ENCODE results near the gene PRRC2A. TPM values are rescaled to one million over a fixed set of nuclear protein-coding genes. Genes with fewer than 3 reads are reported as not detected.

Gene PRRC2A
- total and polyA plus RNA-seq, 9 donors: 51.3 to 175 (median 151) TPM

- Histone ChIP-seq H3K36me3 (ENCODE audit: control insufficient read depth, insufficient read depth, low read length) (peaks cover 66% of the 10 kb centered on the region), H3K9me3 (replicated peaks; ENCODE audit: control insufficient read depth, low read depth, low read length) (no peaks in the 10 kb centered on the region), H3K27me3 (ENCODE audit: control insufficient read depth, insufficient read depth, low read length) (no peaks in the 10 kb centered on the region), H3K4me1 (ENCODE audit: control insufficient read depth, insufficient read depth, low read length) (peaks cover 10% of the 10 kb centered on the region), H3K4me3 (ENCODE audit: low read length) (no peak overlapping the region), H3K27ac (ENCODE audit: low read length) (no peak overlapping the region)
- no CpG with 5 or more reads among the region's 10 CpGs for WGBS (ENCODE audit: insufficient coverage)
- no peak for DNase-seq
Observed at GRCh38 chr6:31624070-31624469, 3.6 kb downstream of the PRRC2A start.

DNA sequence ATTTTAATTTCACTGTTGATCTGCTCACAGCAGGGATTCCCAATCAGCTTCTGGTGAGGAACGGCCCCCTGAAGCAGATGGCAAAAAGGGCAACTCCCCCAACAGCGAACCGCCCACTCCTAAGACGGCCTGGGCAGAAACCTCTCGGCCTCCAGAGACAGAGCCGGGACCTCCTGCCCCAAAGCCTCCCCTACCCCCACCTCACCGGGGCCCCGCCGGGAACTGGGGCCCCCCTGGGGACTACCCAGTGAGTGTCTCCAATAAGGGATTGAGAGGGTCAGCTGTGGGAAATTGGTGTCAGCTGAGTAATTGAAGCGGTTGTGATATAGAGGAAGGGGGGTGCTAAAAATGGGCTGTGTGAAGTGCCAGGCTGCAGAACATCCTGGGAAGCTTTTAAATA is 6.4 kb downstream of the PRRC2A start:
- no peak for DNase-seq
- 89% methylated on average over 1 of the region's 10 CpGs for WGBS (ENCODE audit: insufficient coverage)
- Histone ChIP-seq H3K4me1 (ENCODE audit: control insufficient read depth, insufficient read depth, low read length) (peaks cover 6% of the 10 kb centered on the region), H3K4me3 (ENCODE audit: low read length) (no peak overlapping the region), H3K9me3 (replicated peaks; ENCODE audit: control insufficient read depth, low read depth, low read length) (no peaks in the 10 kb centered on the region), H3K27ac (ENCODE audit: low read length) (no peak overlapping the region), H3K36me3 (ENCODE audit: control insufficient read depth, insufficient read depth, low read length) (peaks cover 95% of the 10 kb centered on the region), H3K27me3 (ENCODE audit: control insufficient read depth, insufficient read depth, low read length) (no peaks in the 10 kb centered on the region)

GRCh38 chr6:31627690-31628287 is 7.3 kb downstream of the PRRC2A start:
- H3K4me1 ChIP-seq (ENCODE audit: control insufficient read depth, insufficient read depth, low read length): no peaks in the 10 kb centered on the region
- WGBS (ENCODE audit: insufficient coverage): 97% methylated on average over 16 of the region's 19 CpGs
- H3K9me3 ChIP-seq (replicated peaks; ENCODE audit: control insufficient read depth, low read depth, low read length): no peaks in the 10 kb centered on the region
- H3K36me3 ChIP-seq (ENCODE audit: control insufficient read depth, insufficient read depth, low read length): peaks cover 98% of the 10 kb centered on the region
- H3K4me3 ChIP-seq (ENCODE audit: low read length): no peak overlapping the region
- no peaks in the 10 kb centered on the region for H3K27me3 ChIP-seq (ENCODE audit: control insufficient read depth, insufficient read depth, low read length)
- DNase-seq: no peak
- no peak overlapping the region for H3K27ac ChIP-seq (ENCODE audit: low read length)

DNA sequence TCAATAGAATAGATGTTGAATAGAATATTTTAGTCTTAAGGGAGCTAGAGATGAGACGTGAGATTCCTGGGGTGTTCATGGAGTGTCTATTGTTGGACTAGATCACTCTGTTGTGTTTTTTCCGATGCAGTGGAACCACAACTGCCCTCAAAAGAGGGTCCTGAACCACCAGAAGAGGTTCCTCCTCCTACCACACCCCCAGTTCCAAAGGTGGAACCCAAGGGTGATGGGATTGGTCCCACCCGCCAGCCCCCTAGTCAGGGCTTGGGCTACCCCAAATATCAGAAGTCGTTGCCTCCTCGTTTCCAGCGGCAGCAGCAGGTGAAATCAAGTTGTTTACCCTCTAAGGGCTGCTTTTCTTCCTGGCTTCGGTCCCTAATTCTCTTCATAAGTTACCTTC is 8.5 kb downstream of the PRRC2A start:
- DNase-seq: no peak
- Histone ChIP-seq H3K4me1 (ENCODE audit: control insufficient read depth, insufficient read depth, low read length) (no peaks in the 10 kb centered on the region), H3K4me3 (ENCODE audit: low read length) (no peak overlapping the region), H3K27ac (ENCODE audit: low read length) (no peak overlapping the region), H3K27me3 (ENCODE audit: control insufficient read depth, insufficient read depth, low read length) (no peaks in the 10 kb centered on the region), H3K9me3 (replicated peaks; ENCODE audit: control insufficient read depth, low read depth, low read length) (no peaks in the 10 kb centered on the region), H3K36me3 (ENCODE audit: control insufficient read depth, insufficient read depth, low read length) (peaks cover 100% of the 10 kb centered on the region)
- WGBS (ENCODE audit: insufficient coverage): 91% methylated on average over 7 of the region's 7 CpGs

DNA sequence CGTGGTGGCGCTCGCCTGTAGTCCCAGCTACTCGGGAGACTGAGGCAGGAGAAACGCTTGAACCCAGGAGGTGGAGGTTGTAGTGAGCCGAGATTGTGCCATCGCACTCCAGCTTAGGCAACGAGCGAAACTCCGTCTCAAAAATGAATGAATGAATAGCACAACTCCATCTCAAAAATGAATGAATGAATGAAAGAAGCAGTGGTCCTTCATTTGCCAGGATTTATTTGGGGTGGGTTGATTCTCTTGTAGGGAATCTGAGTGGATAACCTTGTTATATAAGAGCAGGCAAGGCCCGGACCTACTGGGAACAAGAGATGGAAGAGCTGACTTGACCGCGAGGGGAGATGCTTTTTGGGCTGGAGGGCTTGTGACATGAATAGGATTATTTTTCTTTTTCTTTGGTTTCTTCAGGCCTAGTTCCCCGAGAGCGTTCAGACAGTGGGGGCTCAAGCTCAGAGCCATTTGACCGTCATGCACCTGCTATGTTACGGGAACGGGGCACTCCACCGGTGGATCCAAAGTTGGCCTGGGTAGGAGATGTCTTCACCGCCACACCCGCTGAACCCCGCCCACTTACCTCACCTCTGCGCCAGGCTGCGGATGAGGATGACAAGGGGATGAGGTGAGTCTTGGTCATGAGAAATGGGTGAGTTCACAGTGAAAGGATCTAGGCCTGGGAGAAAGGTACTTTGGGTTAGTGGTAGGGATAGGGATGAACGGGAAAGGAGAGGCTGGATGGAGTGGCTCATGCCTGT is 9.8 kb downstream of the PRRC2A start:
- Histone ChIP-seq H3K36me3 (ENCODE audit: control insufficient read depth, insufficient read depth, low read length) (peaks cover 100% of the 10 kb centered on the region), H3K4me1 (ENCODE audit: control insufficient read depth, insufficient read depth, low read length) (no peaks in the 10 kb centered on the region), H3K4me3 (ENCODE audit: low read length) (no peak overlapping the region), H3K27me3 (ENCODE audit: control insufficient read depth, insufficient read depth, low read length) (no peaks in the 10 kb centered on the region), H3K27ac (ENCODE audit: low read length) (no peak overlapping the region), H3K9me3 (replicated peaks; ENCODE audit: control insufficient read depth, low read depth, low read length) (no peaks in the 10 kb centered on the region)
- DNase-seq: no peak
- 90% methylated on average over 8 of the region's 25 CpGs for WGBS (ENCODE audit: insufficient coverage)

DNA sequence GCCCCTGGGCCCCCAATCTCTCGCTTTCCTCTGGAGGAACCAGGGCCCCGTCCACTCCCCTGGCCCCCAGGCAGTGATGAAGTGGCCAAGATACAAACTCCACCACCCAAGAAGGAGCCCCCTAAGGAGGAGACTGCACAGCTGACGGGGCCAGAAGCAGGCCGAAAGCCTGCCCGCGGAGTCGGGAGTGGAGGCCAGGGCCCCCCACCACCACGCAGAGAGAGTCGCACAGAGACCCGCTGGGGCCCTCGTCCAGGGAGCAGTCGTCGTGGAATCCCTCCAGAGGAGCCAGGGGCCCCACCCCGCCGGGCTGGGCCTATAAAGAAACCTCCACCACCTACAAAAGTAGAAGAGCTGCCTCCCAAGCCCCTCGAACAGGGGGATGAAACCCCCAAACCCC is 10.7 kb downstream of the PRRC2A start:
- Histone ChIP-seq H3K27me3 (ENCODE audit: control insufficient read depth, insufficient read depth, low read length) (no peaks in the 10 kb centered on the region), H3K4me1 (ENCODE audit: control insufficient read depth, insufficient read depth, low read length) (no peaks in the 10 kb centered on the region), H3K27ac (ENCODE audit: low read length) (no peak overlapping the region), H3K36me3 (ENCODE audit: control insufficient read depth, insufficient read depth, low read length) (peaks cover 100% of the 10 kb centered on the region), H3K4me3 (ENCODE audit: low read length) (no peak overlapping the region), H3K9me3 (replicated peaks; ENCODE audit: control insufficient read depth, low read depth, low read length) (no peaks in the 10 kb centered on the region)
- 52% methylated on average over 12 of the region's 16 CpGs for WGBS (ENCODE audit: insufficient coverage)
- DNase-seq: no peak

- peaks cover 2% of the 10 kb centered on the region for H3K4me1 ChIP-seq (ENCODE audit: control insufficient read depth, insufficient read depth, low read length)
- 75% methylated on average over 21 of the region's 32 CpGs for WGBS (ENCODE audit: insufficient coverage)
- DNase-seq: no peak
- H3K4me3 ChIP-seq (ENCODE audit: low read length): no peak overlapping the region
- peaks cover 100% of the 10 kb centered on the region for H3K36me3 ChIP-seq (ENCODE audit: control insufficient read depth, insufficient read depth, low read length)
- H3K9me3 ChIP-seq (replicated peaks; ENCODE audit: control insufficient read depth, low read depth, low read length): no peaks in the 10 kb centered on the region
- no peaks in the 10 kb centered on the region for H3K27me3 ChIP-seq (ENCODE audit: control insufficient read depth, insufficient read depth, low read length)
- no peak overlapping the region for H3K27ac ChIP-seq (ENCODE audit: low read length)
Observed at GRCh38 chr6:31631681-31632278, 11.3 kb downstream of the PRRC2A start.

- Histone ChIP-seq H3K9me3 (replicated peaks; ENCODE audit: control insufficient read depth, low read depth, low read length) (no peaks in the 10 kb centered on the region), H3K36me3 (ENCODE audit: control insufficient read depth, insufficient read depth, low read length) (peaks cover 100% of the 10 kb centered on the region), H3K4me1 (ENCODE audit: control insufficient read depth, insufficient read depth, low read length) (peaks cover 8% of the 10 kb centered on the region), H3K4me3 (ENCODE audit: low read length) (no peak overlapping the region), H3K27ac (ENCODE audit: low read length) (no peak overlapping the region), H3K27me3 (ENCODE audit: control insufficient read depth, insufficient read depth, low read length) (no peaks in the 10 kb centered on the region)
- WGBS (ENCODE audit: insufficient coverage): 85% methylated on average over 20 of the region's 26 CpGs
- DNase-seq: no peak
Observed at GRCh38 chr6:31632279-31632946, 11.9 kb downstream of the PRRC2A start.

DNA sequence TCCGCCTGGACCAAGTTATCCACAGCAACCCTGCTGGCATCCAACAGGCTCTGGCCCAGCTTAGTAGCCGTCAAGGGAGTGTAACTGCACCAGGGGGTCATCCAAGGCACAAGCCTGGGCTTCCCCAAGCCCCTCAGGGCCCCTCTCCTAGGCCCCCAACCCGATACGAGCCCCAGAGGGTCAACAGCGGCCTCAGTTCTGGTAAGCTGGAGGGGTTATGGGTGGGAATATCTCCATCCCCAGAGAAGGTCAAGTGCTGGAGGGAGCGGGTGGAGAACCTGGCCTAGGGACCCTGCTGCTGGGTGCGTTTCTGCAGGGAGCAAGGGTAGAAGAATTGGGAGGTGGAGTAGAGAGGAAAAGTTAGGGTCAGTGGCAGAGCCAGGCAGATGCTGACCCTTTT is 12.9 kb downstream of the PRRC2A start:
- no peaks in the 10 kb centered on the region for H3K9me3 ChIP-seq (replicated peaks; ENCODE audit: control insufficient read depth, low read depth, low read length)
- whole genome bisulfite sequencing (ENCODE audit: insufficient coverage): 86% methylated on average over 1 of the region's 7 CpGs
- peaks cover 8% of the 10 kb centered on the region for H3K4me1 ChIP-seq (ENCODE audit: control insufficient read depth, insufficient read depth, low read length)
- no peak overlapping the region for H3K27ac ChIP-seq (ENCODE audit: low read length)
- H3K4me3 ChIP-seq (ENCODE audit: low read length): no peak overlapping the region
- no peaks in the 10 kb centered on the region for H3K27me3 ChIP-seq (ENCODE audit: control insufficient read depth, insufficient read depth, low read length)
- no peak for DNase-seq
- peaks cover 97% of the 10 kb centered on the region for H3K36me3 ChIP-seq (ENCODE audit: control insufficient read depth, insufficient read depth, low read length)

DNA sequence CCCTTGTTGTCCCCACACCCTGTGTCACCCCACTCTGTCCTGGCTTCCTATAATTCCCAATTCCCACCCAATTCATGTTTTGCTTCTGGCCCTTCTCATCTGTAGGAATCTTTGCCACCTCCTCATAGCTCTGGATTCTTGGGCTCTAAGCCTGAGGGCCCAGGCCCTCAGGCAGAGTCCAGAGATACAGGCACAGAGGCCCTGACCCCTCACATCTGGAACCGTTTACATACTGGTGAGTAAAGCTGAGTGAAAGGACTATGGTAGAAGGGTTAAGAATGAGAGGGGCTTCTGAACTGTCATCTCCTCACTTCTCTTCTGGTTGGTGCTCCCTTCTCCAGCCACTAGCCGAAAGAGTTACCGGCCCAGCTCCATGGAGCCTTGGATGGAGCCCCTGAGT is 13.6 kb downstream of the PRRC2A start:
- Histone ChIP-seq H3K27me3 (ENCODE audit: control insufficient read depth, insufficient read depth, low read length) (no peaks in the 10 kb centered on the region), H3K27ac (ENCODE audit: low read length) (no peak overlapping the region), H3K9me3 (replicated peaks; ENCODE audit: control insufficient read depth, low read depth, low read length) (no peaks in the 10 kb centered on the region), H3K4me3 (ENCODE audit: low read length) (no peak overlapping the region), H3K36me3 (ENCODE audit: control insufficient read depth, insufficient read depth, low read length) (peaks cover 93% of the 10 kb centered on the region), H3K4me1 (ENCODE audit: control insufficient read depth, insufficient read depth, low read length) (peaks cover 8% of the 10 kb centered on the region)
- DNase-seq: no peak
- no CpG with 5 or more reads among the region's 3 CpGs for WGBS (ENCODE audit: insufficient coverage)

Data from muscle of leg (tissue), 11 donors.